RWPE2 (cell line): ENCODE data around the gene SKAP1.

ENCODE experiments used
- ATAC-seq: fragments of 200-7000 bp; cut with Tn5 transposase; 3 replicates; pipeline ENCODE4 v1.9.1; 2021; ENCODE audit warnings: low read depth
- DNase-seq: peaks from one replicate; pipeline ENCODE4 v3.0.0-alpha.2; 2020; ENCODE audit warnings: low spot score
- H3K27ac ChIP-seq: fragments of 450-650 bp; 2 replicates; pipeline ENCODE4 v1.5.1; 2017; ENCODE audit warnings: mild to moderate bottlenecking; ENCODE audit not compliant: poor library complexity, severe bottlenecking
- H3K27me3 ChIP-seq: fragments of 250-450 bp; sonication (Bioruptor Pico); 2 replicates; pipeline ENCODE4 v1.5.1; 2021; ENCODE audit warnings: mild to moderate bottlenecking, moderate library complexity; ENCODE audit not compliant: insufficient read depth, poor library complexity, severe bottlenecking
- H3K36me3 ChIP-seq: fragments of 250-450 bp; sonication (Bioruptor Pico); 2 replicates; pipeline ENCODE4 v1.5.1; 2020; ENCODE audit warnings: low read depth, mild to moderate bottlenecking, moderate library complexity
- H3K4me1 ChIP-seq: fragments of 250-450 bp; sonication (Bioruptor Pico); 2 replicates; pipeline ENCODE4 v1.5.1; 2021; ENCODE audit warnings: mild to moderate bottlenecking, moderate library complexity; ENCODE audit not compliant: insufficient read depth, poor library complexity, severe bottlenecking
- H3K4me3 ChIP-seq: fragments of 250-450 bp; sonication (Bioruptor Pico); 2 replicates; pipeline ENCODE4 v1.5.1; 2021; ENCODE audit warnings: mild to moderate bottlenecking, moderate library complexity; ENCODE audit not compliant: severe bottlenecking
- H3K9me3 ChIP-seq: fragments of 250-450 bp; sonication (Bioruptor Pico); 2 replicates; pipeline ENCODE4 v1.5.1; 2021; ENCODE audit warnings: mild to moderate bottlenecking, moderate library complexity; ENCODE audit not compliant: severe bottlenecking
- CTCF ChIP-seq: fragments of 450-650 bp; IDR thresholded peaks from one replicate; pipeline ENCODE4 v1.5.1; 2017; ENCODE audit warnings: mild to moderate bottlenecking, moderate library complexity; ENCODE audit not compliant: poor library complexity, severe bottlenecking

Gene SKAP1

GRCh38 chr17:48125829-48126531 lies 304.0 kb downstream of the SKAP1 start:
- H3K9me3 ChIP-seq: no peaks in the 10 kb centered on the region
- no peak for ATAC-seq
- H3K4me1 ChIP-seq: peaks cover 16% of the 10 kb centered on the region
- no peaks in the 10 kb centered on the region for H3K27me3 ChIP-seq
- no peak overlapping the region for H3K4me3 ChIP-seq
- peaks cover 14% of the 10 kb centered on the region for H3K36me3 ChIP-seq
- peak overlapping the region; percentile 73 for H3K27ac ChIP-seq
- no peak for DNase-seq
- no peak for TF ChIP-seq CTCF

- Histone ChIP-seq H3K27ac (no peak overlapping the region), H3K4me1 (peaks cover 16% of the 10 kb centered on the region), H3K9me3 (no peaks in the 10 kb centered on the region), H3K36me3 (peaks cover 30% of the 10 kb centered on the region), H3K27me3 (no peaks in the 10 kb centered on the region), H3K4me3 (no peak overlapping the region)
- no peak for TF ChIP-seq CTCF
- DNase-seq (no peak), ATAC-seq (no peak)
These were observed 306.1 kb downstream of the SKAP1 start for GRCh38 chr17:48123776-48124388.

GRCh38 chr17:48123111-48123510 lies 306.9 kb downstream of the SKAP1 start:
- ATAC-seq (no peak), DNase-seq (no peak)
- no peaks in the 10 kb centered on the region for H3K9me3 ChIP-seq
- no peaks in the 10 kb centered on the region for H3K27me3 ChIP-seq
- no peak overlapping the region for H3K4me3 ChIP-seq
- TF ChIP-seq CTCF: no peak
- H3K27ac ChIP-seq: no peak overlapping the region
- H3K4me1 ChIP-seq: peaks cover 15% of the 10 kb centered on the region
- H3K36me3 ChIP-seq: peaks cover 38% of the 10 kb centered on the region

- ATAC-seq: no peak
- DNase-seq: no peak
- H3K4me1 ChIP-seq: peaks cover 11% of the 10 kb centered on the region
- no peak overlapping the region for H3K4me3 ChIP-seq
- no peak overlapping the region for H3K27ac ChIP-seq
- no peaks in the 10 kb centered on the region for H3K9me3 ChIP-seq
- no peak for TF ChIP-seq CTCF
- peaks cover 42% of the 10 kb centered on the region for H3K36me3 ChIP-seq
- H3K27me3 ChIP-seq: no peaks in the 10 kb centered on the region
These were observed 307.4 kb downstream of the SKAP1 start for GRCh38 chr17:48122665-48123045.
